A549 (cell line): ENCODE data around the gene PFAS. TPM values are rescaled to one million over a fixed set of nuclear protein-coding genes. Genes with fewer than 3 reads are reported as not detected.
A peak's percentile ranks its signal among the peaks of the same experiment; 100 is the strongest.

Source experiments
- ATAC-seq, 2 experiments: fragments of 200-7000 bp in 1 of 2; fragments of >200 bp in 1 of 2; cut with Nextera tagmentation in 1 of 2; cut with Tn5 transposase in 1 of 2; 3 replicates each; pipeline versions ENCODE4 v1.8.0 to v1.9.1; 2018 to 2020; ENCODE audit warnings: mild to moderate bottlenecking in 1 of 2, moderate library complexity in 1 of 2
- CTCF ChIA-PET: fragments of 300-600 bp; sonication (Branson Sonifier 250); formaldehyde crosslinking; extraction: SDS; loops from one replicate; lab custom pipeline; 2021; ENCODE audit warnings: antibody characterized with exemption, inconsistent platforms; lab: Yijun Ruan, JAX
- POLR2A ChIA-PET: fragments of 350-600 bp; formaldehyde crosslinking; extraction: SDS; loops from one replicate; lab custom pipeline; 2021; ENCODE audit warnings: antibody characterized with exemption, inconsistent platforms; lab: Yijun Ruan, JAX
- DNase-seq, 2 experiments: peaks; one replicate each; pipeline versions ENCODE4 v3.0.0 to v3.0.0-alpha.2; 2011 to 2016; ENCODE audit warnings: low read depth in 1 of 2, low spot score in 1 of 2
- FAIRE-seq: peaks from 2 replicates; lab custom pipeline; 2011; peaks lifted over from hg19 to GRCh38; lab: Jason Lieb, UNC
- H3K27ac ChIP-seq, 2 experiments: fragments of >200 bp; sonication (Bioruptor Twin); formaldehyde crosslinking; 3 replicates each; pipeline ENCODE4 v1.5.1; 2016 to 2017
- H3K4me1 ChIP-seq: fragments of >200 bp; sonication (Bioruptor Twin); formaldehyde crosslinking; 3 replicates; pipeline ENCODE4 v1.6.1; 2016
- H3K4me2 ChIP-seq: fragments of >200 bp; sonication (Bioruptor Twin); formaldehyde crosslinking; 3 replicates; pipeline ENCODE4 v1.6.1; 2016
- H3K4me3 ChIP-seq: fragments of >200 bp; sonication (Bioruptor Twin); formaldehyde crosslinking; 3 replicates; pipeline ENCODE4 v1.5.1; 2016
- H3K9me3 ChIP-seq: fragments of >200 bp; sonication (Bioruptor Twin); formaldehyde crosslinking; 3 replicates; pipeline ENCODE4 v1.6.1; 2016
- BHLHE40 ChIP-seq: IDR thresholded peaks from 2 replicates; pipeline ENCODE4 v1.6.1; 2012; ENCODE audit warnings: low read depth, low read length, inconsistent platforms
- CBX2 ChIP-seq: fragments of 200-600 bp; sonication (generic); IDR thresholded peaks from 2 replicates; pipeline ENCODE4 v1.6.1; 2016; ENCODE audit warnings: low read depth, mild to moderate bottlenecking, borderline replicate concordance
- CBX8 ChIP-seq: fragments of 200-600 bp; sonication (generic); IDR thresholded peaks from 2 replicates; pipeline ENCODE4 v1.6.1; 2016
- CEBPB ChIP-seq, 2 experiments: fragments of >200 bp in 1 of 2; sonication (Bioruptor Twin) in 1 of 2; formaldehyde crosslinking in 1 of 2; IDR thresholded peaks; 2 replicates each; pipeline ENCODE4 v1.6.1; 2012 to 2016
- EP300 ChIP-seq, 2 experiments: fragments of >200 bp; sonication (Bioruptor Twin); formaldehyde crosslinking; IDR thresholded peaks; 2 replicates in 1 of 2; 3 replicates in 1 of 2; pipeline ENCODE4 v1.6.1; 2016 to 2017
- FOSL2 ChIP-seq, 2 experiments: fragments of 450-650 bp in 1 of 2; fragments of >200 bp in 1 of 2; sonication (Bioruptor Twin) in 1 of 2; formaldehyde crosslinking; IDR thresholded peaks; 2 replicates each; pipeline versions ENCODE4 v1.5.0 to v1.6.1; 2016 to 2020; ENCODE audit warnings: mild to moderate bottlenecking in 1 of 2, moderate library complexity in 1 of 2
- FOXS1 ChIP-seq: fragments of 250-450 bp; sonication (Bioruptor Pico); IDR thresholded peaks from 2 replicates; pipeline ENCODE4 v1.5.0; 2020; ENCODE audit warnings: mild to moderate bottlenecking, moderate library complexity
- GATA3 ChIP-seq: IDR thresholded peaks from 2 replicates; pipeline ENCODE4 v1.6.1; 2012; ENCODE audit warnings: borderline replicate concordance
- HES2 ChIP-seq: fragments of >200 bp; sonication (Bioruptor Twin); formaldehyde crosslinking; IDR thresholded peaks from 2 replicates; pipeline ENCODE4 v1.6.1; 2016
- HMGXB4 ChIP-seq: fragments of 250-450 bp; sonication (Bioruptor Pico); IDR thresholded peaks from 2 replicates; pipeline ENCODE4 v1.5.0; 2021; ENCODE audit warnings: mild to moderate bottlenecking, moderate library complexity, borderline replicate concordance
- HOXB5 ChIP-seq: fragments of 250-450 bp; sonication (Bioruptor Pico); IDR thresholded peaks from 2 replicates; pipeline ENCODE4 v1.5.0; 2020; ENCODE audit warnings: mild to moderate bottlenecking, moderate library complexity
- JUNB ChIP-seq: fragments of >200 bp; sonication (Bioruptor Twin); formaldehyde crosslinking; IDR thresholded peaks from 2 replicates; pipeline ENCODE4 v1.6.1; 2016
- MAX ChIP-seq: IDR thresholded peaks from 2 replicates; pipeline ENCODE4 v1.6.1; 2012
- MAZ ChIP-seq: fragments of 150-350 bp; IDR thresholded peaks from 2 replicates; pipeline ENCODE4 v1.6.1; 2014; ENCODE audit warnings: antibody characterized with exemption, low read depth, low read length, borderline replicate concordance
- NPAS2 ChIP-seq: fragments of 250-450 bp; sonication (Bioruptor Pico); IDR thresholded peaks from 2 replicates; pipeline ENCODE4 v1.8.0; 2022; ENCODE audit warnings: mild to moderate bottlenecking, moderate library complexity, borderline replicate concordance
- NR3C1 ChIP-seq: fragments of >200 bp; sonication (Bioruptor Twin); formaldehyde crosslinking; IDR thresholded peaks from 3 replicates; pipeline ENCODE4 v1.6.1; 2017
- PBX3 ChIP-seq: IDR thresholded peaks from 2 replicates; pipeline ENCODE4 v1.6.1; 2012
- PHF8 ChIP-seq: fragments of 200-600 bp; sonication (generic); IDR thresholded peaks from 2 replicates; pipeline ENCODE4 v1.6.1; 2016; ENCODE audit warnings: low read depth, mild to moderate bottlenecking, antibody characterized with exemption, moderate library complexity, borderline replicate concordance
- POLR2A ChIP-seq: IDR thresholded peaks from 2 replicates; pipeline ENCODE4 v1.6.1; 2012; ENCODE audit warnings: mild to moderate bottlenecking, low read length
- RAD21 ChIP-seq, 2 experiments: fragments of >200 bp in 1 of 2; sonication (Bioruptor Twin) in 1 of 2; formaldehyde crosslinking in 1 of 2; IDR thresholded peaks in 1 of 2; conservative IDR thresholded peaks in 1 of 2; 2 replicates in 1 of 2; 3 replicates in 1 of 2; pipeline ENCODE4 v1.6.1; 2012 to 2018; ENCODE audit warnings: inconsistent platforms in 1 of 2
- REST ChIP-seq: fragments of 200-600 bp; sonication (generic); IDR thresholded peaks from 2 replicates; pipeline ENCODE4 v1.6.1; 2016; ENCODE audit warnings: antibody characterized with exemption, mild to moderate bottlenecking, moderate library complexity
- RFX5 ChIP-seq: fragments of 450-650 bp; IDR thresholded peaks from 2 replicates; pipeline ENCODE4 v1.7.1; 2014; ENCODE audit warnings: antibody characterized with exemption, mild to moderate bottlenecking, moderate library complexity
- RNF2 ChIP-seq: fragments of 200-600 bp; sonication (generic); IDR thresholded peaks from 2 replicates; pipeline ENCODE4 v1.6.1; 2016; ENCODE audit warnings: low read depth, mild to moderate bottlenecking, antibody characterized with exemption, moderate library complexity, borderline replicate concordance
- TFCP2L1 ChIP-seq: fragments of 250-450 bp; sonication (Bioruptor Pico); IDR thresholded peaks from 2 replicates; pipeline ENCODE4 v1.5.0; 2021; ENCODE audit warnings: mild to moderate bottlenecking
- TP53 ChIP-seq: fragments of 250-450 bp; sonication (Bioruptor Pico); IDR thresholded peaks from 2 replicates; pipeline ENCODE4 v1.5.0; 2021; ENCODE audit warnings: mild to moderate bottlenecking, moderate library complexity
- USF2 ChIP-seq: fragments of 450-650 bp; IDR thresholded peaks from 2 replicates; pipeline ENCODE4 v1.6.1; 2014; ENCODE audit warnings: antibody characterized with exemption
- ZC3H11A ChIP-seq: fragments of 450-650 bp; IDR thresholded peaks from 2 replicates; pipeline ENCODE4 v1.6.1; 2014; ENCODE audit warnings: antibody characterized with exemption, mild to moderate bottlenecking
- ZFP36 ChIP-seq: fragments of 450-650 bp; IDR thresholded peaks from 2 replicates; pipeline ENCODE4 v1.6.1; 2014; ENCODE audit warnings: borderline replicate concordance; ENCODE audit not compliant: partially characterized antibody
- WGBS: methylation state at CpG from one replicate; pipeline ENCODE4 v1.1.6; 2017; ENCODE audit errors: missing lambda C conversion rate; 5-methylcytosine and 5-hydroxymethylcytosine counted together
- polyA plus RNA-seq, 4 experiments: library from polyadenylated mRNA; depleted of rRNA in 3 of 4; stranded (reverse); fragments of >200 nt; fragmentation: RNase III in 1 of 4; extraction: RNeasy Plus Mini Kit Qiagen cat#74134 plus additional on column Dnase treatment in 1 of 4; gene quantifications; 2 replicates in 3 of 4; 3 replicates in 1 of 4; pipeline ENCODE4 v1.2.3, GENCODE V29; 2011 to 2017

PFAS gene
- polyA plus RNA-seq, 2 of the 4 experiments (the other 2 are of a cell fraction) = 51.9 to 58.2 TPM

GRCh38 chr17:8226536-8227237 is 22.4 kb upstream of the PFAS start (continued):
- peak; percentile 96 for TF ChIP-seq HMGXB4 (CRISPR knock-in tag)
- no peak for TF ChIP-seq CBX2
- no peak for TF ChIP-seq EP300 (IDR thresholded peaks at IDR 0.05)
- TF ChIP-seq JUNB = no peak
- TF ChIP-seq NR3C1 = no peak
- TF ChIP-seq REST = no peak; the same call in 1 of the 2 replicates
- TF ChIP-seq TP53 = peak; percentile 97
- TF ChIP-seq GATA3 = peak; percentile 32; the same call in 1 of the 2 replicates
- TF ChIP-seq PBX3 = peak; percentile 77
- TF ChIP-seq MAX = peak; percentile 74
- TF ChIP-seq ZFP36 = no peak
- no peak for TF ChIP-seq RAD21 (conservative IDR thresholded peaks at IDR 0.05 in 1 of 2, IDR thresholded peaks at IDR 0.05 in 1 of 2)
- TF ChIP-seq RNF2 = no peak
- no peak for TF ChIP-seq RFX5
- TF ChIP-seq, all 56 proteins: peak for 25

- peaks cover 22% of the 10 kb centered on the region for H3K4me1 ChIP-seq
- H3K4me2 ChIP-seq = peak overlapping the region; percentile 79
- peak overlapping the region; percentile 82 to 84 for H3K27ac ChIP-seq
- FAIRE-seq (no peak), DNase-seq (no peak), ATAC-seq (no peak)
- WGBS = 77% methylated on average over 4 of the region's 4 CpGs
- H3K9me3 ChIP-seq = no peaks in the 10 kb centered on the region
- peak overlapping the region; percentile 46 for H3K4me3 ChIP-seq
- ChIA-PET POLR2A (interaction anchor here (1.7 to 7.9 kb wide), 4 partner anchors 17 to 68 kb away, joined by 5 to 159 read pairs (median 26); partner anchors contain the start of genes AURKB, CTC1, PFAS and SLC25A35), CTCF (interaction anchor here (1.0 to 12.0 kb wide), 5 partner anchors 8 to 167 kb away, joined by 3 to 160 read pairs (median 4); partner anchors contain the start of genes CTC1, PFAS and RANGRF)
- TF ChIP-seq RFX5 = no peak
- TF ChIP-seq NPAS2 (CRISPR knock-in tag) = no peak
- no peak for TF ChIP-seq TFCP2L1
- TF ChIP-seq CEBPB (IDR thresholded peaks at IDR 0.05) = no peak
- TF ChIP-seq HOXB5 (CRISPR knock-in tag) = 0 out of 2 replicates have a peak, but pooled peaks have one; percentile 1
- TF ChIP-seq FOXS1 (CRISPR knock-in tag) = no peak
- TF ChIP-seq POLR2A = no peak
- TF ChIP-seq CBX8 = no peak
- no peak for TF ChIP-seq CBX2
- no peak for TF ChIP-seq JUNB
- TF ChIP-seq MAX = no peak
- TF ChIP-seq ZC3H11A = no peak
- no peak for TF ChIP-seq NR3C1
- no peak for TF ChIP-seq PHF8
- no peak for TF ChIP-seq BHLHE40
- TF ChIP-seq HES2 = no peak
- TF ChIP-seq PBX3 = no peak
- TF ChIP-seq MAZ = 0 out of 2 replicates have a peak, but pooled peaks have one; percentile 13
- no peak for TF ChIP-seq FOSL2 (IDR thresholded peaks at IDR 0.05)
- TF ChIP-seq FOSL2 (CRISPR knock-in tag; IDR thresholded peaks at IDR 0.05) = no peak
- TF ChIP-seq USF2 = no peak
These were observed 21.9 kb upstream of the PFAS start for GRCh38 chr17:8227238-8227581.
